ENCODE data around the gene NR1D1.

The NR1D1 gene

DNA sequence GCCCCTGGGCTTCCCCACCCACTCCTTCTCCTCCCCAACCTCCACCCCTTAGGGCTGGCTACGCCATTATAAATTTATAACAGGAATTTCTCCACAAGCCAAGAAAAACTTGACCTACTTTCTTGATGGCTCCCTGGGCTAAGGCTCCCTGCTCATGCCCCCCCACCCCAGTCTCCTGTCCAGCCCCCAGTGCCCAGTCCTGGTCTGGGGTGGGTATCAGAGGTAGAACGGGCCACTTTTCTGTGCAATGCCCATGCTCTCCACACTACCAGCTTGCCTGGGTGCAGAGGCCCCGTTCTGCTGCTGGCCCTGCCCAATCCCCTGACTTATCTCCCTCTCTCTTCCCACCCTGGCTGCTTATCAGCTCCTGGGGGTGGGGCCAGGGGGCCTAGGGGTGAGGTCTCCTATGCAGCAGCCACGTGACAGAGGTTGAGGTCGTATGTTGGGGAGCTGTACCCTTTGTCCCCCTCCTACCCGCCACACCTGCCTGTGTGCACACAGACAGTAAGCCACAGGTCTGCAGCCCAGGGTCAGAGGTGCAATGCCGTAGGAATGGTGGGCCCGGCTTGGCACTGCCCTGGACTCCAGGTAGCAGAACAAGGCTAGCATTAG is 27.5 kb downstream of the NR1D1 start:
- no peak for TF ChIP-seq FOXP2 (optimal IDR thresholded peaks at IDR 0.05; ENCODE audit: borderline replicate concordance, extremely low read depth, extremely low read length, insufficient read depth)
- TF ChIP-seq POLR2AphosphoS5 (IDR thresholded peaks at IDR 0.05; ENCODE audit: low read depth, low read length) = no peak
- TF ChIP-seq REST (IDR thresholded peaks at IDR 0.05; ENCODE audit: insufficient read depth in 1 of 2, low read depth in 2 of 2, low read length in 2 of 2) = no peak
- no peak for TF ChIP-seq SIN3A (IDR thresholded peaks at IDR 0.05; ENCODE audit: borderline replicate concordance, insufficient read depth, low read length)
- TF ChIP-seq TAF1 (IDR thresholded peaks at IDR 0.05; ENCODE audit: borderline replicate concordance, insufficient read depth, low read length) = no peak

DNA sequence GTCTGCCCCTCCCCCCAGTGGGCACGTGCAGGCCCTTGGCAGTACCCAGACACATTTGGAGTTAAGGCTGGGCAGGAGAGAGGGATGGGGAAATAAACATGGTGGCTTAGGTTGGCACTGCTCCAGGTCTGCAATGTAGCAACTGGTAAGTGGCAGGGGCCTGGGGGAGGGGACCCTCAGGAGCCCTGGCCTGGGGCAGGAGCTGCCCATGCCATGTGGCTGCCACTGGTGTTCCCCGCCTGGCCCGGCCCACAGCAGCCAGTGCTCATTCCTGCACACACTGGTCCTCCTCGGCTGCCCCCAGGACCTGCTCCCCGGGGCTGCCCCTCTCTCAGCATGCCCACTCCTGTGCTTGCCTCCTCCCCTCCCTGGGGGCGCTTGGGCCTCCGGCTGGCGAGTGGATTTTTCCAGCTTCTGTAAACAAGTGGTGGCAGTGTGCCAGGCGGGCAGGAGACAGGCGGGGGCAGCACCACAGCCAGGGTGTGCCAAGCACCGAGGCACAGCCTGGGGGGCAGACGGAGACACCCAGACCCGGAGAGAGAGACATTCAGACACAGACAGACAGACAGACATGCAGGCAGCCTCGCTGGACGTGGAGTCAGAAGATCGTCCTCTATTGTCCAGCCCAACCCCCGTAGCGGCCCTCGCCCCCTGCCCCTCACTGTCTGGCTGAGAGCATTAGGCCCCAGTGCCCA is 28.2 kb downstream of the NR1D1 start:
- TF ChIP-seq POLR2AphosphoS5 (IDR thresholded peaks at IDR 0.05; ENCODE audit: low read depth, low read length) = no peak
- TF ChIP-seq REST (IDR thresholded peaks at IDR 0.05; ENCODE audit: insufficient read depth in 1 of 2, low read depth in 2 of 2, low read length in 2 of 2) = no peak
- TF ChIP-seq FOXP2 (optimal IDR thresholded peaks at IDR 0.05; ENCODE audit: borderline replicate concordance, extremely low read depth, extremely low read length, insufficient read depth) = peak; percentile 23

DNA sequence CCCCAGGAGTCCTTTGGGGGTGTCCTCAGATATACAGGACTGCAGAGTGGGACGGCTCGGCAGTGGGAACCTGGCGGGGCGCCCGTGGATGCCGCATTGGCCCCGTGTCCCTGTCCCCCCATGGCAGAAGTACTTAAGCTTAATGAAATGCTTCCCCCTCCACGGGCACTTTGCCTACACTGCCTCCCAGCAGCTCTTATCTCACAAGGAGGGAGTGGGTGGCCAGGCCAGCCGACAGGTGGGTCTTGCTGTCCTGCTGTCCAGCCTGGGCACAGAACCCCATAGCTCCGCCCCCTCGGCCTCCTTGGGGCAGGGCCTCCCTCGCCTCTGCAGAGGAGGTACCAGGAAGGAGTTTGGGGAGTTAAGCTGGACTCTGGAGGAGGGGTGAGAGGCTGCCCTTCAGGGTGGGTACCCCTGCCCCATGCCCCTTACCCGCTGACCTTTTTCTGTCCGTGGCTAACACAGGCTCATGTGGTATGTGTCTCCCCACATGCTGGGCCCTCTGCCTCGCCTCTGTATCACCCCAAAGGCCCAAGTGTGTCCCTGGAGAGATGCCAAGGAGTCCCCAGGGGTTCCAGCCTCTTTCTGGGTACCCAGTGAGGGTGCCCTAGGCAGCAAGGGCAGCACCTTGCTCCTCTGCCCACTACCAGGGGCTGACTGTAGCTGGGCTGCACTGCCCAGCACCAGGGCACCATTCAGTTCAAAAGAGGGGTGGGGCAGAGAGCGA is 28.9 kb downstream of the NR1D1 start:
- TF ChIP-seq REST (IDR thresholded peaks at IDR 0.05; ENCODE audit: insufficient read depth in 1 of 2, low read depth in 2 of 2, low read length in 2 of 2) = no peak
- no peak for TF ChIP-seq TAF1 (IDR thresholded peaks at IDR 0.05; ENCODE audit: borderline replicate concordance, insufficient read depth, low read length)
- TF ChIP-seq SIN3A (IDR thresholded peaks at IDR 0.05; ENCODE audit: borderline replicate concordance, insufficient read depth, low read length) = no peak
- no peak for TF ChIP-seq FOXP2 (optimal IDR thresholded peaks at IDR 0.05; ENCODE audit: borderline replicate concordance, extremely low read depth, extremely low read length, insufficient read depth)
- TF ChIP-seq POLR2AphosphoS5 (IDR thresholded peaks at IDR 0.05; ENCODE audit: low read depth, low read length) = no peak

DNA sequence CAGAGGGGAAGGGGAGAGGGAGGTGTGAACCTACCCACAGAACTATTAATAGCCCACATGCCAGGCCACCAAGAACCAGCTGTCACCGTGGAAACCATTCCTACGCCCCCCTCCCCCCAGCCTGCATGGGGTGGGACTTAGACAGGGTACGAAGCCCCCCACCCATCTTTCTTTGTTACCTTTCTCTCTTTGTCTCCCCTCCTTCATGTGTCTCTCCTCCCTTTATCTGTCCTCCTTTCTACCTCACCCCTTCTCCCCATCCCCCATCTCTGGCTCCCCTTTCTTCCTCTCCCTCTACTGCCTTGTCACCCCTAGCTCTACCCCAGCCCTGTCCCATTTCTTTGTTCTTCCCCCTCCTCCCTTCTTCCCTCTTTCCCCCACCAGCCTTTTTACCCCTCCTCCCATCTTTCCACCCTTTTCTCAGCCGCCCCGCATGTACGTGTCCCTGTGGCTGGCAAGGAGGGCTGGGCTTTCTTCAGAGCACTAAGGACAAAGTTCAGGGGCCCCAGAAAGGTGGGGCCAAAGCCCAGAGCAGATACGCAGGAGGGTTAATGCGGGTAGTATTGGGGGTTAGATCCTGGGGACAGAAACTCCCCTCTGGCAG is 29.6 kb downstream of the NR1D1 start:
- no peak for TF ChIP-seq FOXP2 (optimal IDR thresholded peaks at IDR 0.05; ENCODE audit: borderline replicate concordance, extremely low read depth, extremely low read length, insufficient read depth)
- no peak for TF ChIP-seq TAF1 (IDR thresholded peaks at IDR 0.05; ENCODE audit: borderline replicate concordance, insufficient read depth, low read length)
- no peak for TF ChIP-seq SIN3A (IDR thresholded peaks at IDR 0.05; ENCODE audit: borderline replicate concordance, insufficient read depth, low read length)
- TF ChIP-seq POLR2AphosphoS5 (IDR thresholded peaks at IDR 0.05; ENCODE audit: low read depth, low read length) = no peak
- TF ChIP-seq REST (IDR thresholded peaks at IDR 0.05; ENCODE audit: insufficient read depth in 1 of 2, low read depth in 2 of 2, low read length in 2 of 2) = no peak

All from PFSK-1 (cell line).